Measurements from ENCODE around the gene NBPF12. TPM values are rescaled to one million over a fixed set of nuclear protein-coding genes. Genes with fewer than 3 reads are reported as not detected.
A peak's percentile ranks its signal among the peaks of the same experiment; 100 is the strongest.
"Not testable (repeated sequence)": the region's sequence is repeated elsewhere in the genome, so short reads cannot be mapped to it uniquely, and the experiment has no call there.

The NBPF12 gene
- total RNA-seq (2021; fragmentation: NEBNext Ultra II Directional; extraction: Animal tissue kit (Norgen Biotek cat#: 25700)), result 1 to 10 TPM; 3.1 to 4.3 (median 3.4) TPM
- long read RNA-seq, partial matches to known transcripts, result 0 of 6 reads
- long read RNA-seq, other reads (novel, unspliced or antisense), result 6 of 6 reads

DNA sequence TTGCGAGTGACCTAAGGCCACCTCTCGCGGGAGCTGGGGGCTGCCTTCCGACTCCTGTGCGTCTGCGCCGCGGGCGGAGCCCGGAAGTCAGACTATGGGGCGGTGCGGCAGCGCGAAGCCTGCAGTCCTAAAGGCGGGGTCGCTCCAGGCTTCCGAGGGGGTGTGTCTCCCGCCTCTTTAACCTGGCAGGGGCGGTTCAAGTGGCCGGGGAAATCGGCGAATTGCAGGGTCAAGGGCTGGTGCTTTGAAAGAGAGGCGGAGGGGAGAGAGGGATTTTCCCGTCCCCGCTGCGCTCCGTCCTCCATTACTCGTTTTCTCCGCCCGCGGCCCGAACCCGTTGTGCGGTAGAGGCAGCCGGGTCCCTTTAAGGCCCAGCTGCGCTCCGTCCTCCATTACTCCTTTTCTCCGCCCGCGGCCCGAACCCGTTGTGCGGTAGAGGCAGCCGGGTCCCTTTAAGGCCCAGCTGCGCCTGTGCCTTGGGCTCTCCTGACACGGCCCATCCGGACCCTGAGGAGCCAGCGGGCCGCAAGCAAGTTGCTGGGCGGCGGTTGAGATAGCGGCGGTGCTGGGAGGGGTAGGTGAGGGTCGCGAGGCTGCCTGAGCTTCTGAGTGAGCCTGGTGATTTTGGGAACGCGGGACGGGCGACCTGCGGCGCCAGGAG lies at the start of gene NBPF12:
TSS of gene NBPF12 (plus strand) at position 83 of the 661 bp plus-strand sequence. CDS start 21,820 bp downstream, outside the sequence.
- H3K27me3 Mint-ChIP-seq (ENCODE audit: insufficient read depth); H3K36me3 Mint-ChIP-seq (ENCODE audit: low read depth); H3K9me3 Mint-ChIP-seq: not testable (repeated sequence)
- H3K4me3 Mint-ChIP-seq, result peak within 1 kb of the TSS; percentile 95
- H3K27ac Mint-ChIP-seq, result peak within 1 kb of the TSS; percentile 93
- DNase-seq, result peak; percentile 65
- H3K4me1 Mint-ChIP-seq (ENCODE audit: low read depth), result peaks cover 11% of the 10 kb centered on the region

DNA sequence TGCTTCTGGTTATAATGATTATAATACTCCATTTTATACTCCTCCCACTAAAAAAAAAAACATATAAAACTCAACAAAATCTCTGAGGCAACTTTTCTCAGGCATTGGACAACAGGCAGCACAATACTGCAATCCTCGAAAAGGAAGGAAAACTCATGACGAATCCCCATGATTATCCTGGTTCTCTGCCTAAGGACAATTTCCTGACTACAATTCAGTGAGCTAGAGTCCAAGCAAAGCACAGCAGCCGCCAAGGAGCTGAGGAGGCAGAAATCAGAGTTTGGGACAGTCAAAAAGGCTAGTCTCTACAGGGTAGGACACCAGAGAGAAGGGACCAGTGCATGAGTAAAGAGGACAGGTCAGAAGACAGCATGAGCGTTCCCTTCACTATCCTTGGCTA lies 46.8 kb upstream of the NBPF12 start:
- H3K36me3 Mint-ChIP-seq (ENCODE audit: low read depth); H3K27me3 Mint-ChIP-seq (ENCODE audit: insufficient read depth); H3K27ac Mint-ChIP-seq; H3K9me3 Mint-ChIP-seq; H3K4me3 Mint-ChIP-seq; DNase-seq; H3K4me1 Mint-ChIP-seq (ENCODE audit: low read depth): not testable (repeated sequence)

- H3K27ac Mint-ChIP-seq; H3K4me3 Mint-ChIP-seq; H3K36me3 Mint-ChIP-seq (ENCODE audit: low read depth); H3K27me3 Mint-ChIP-seq (ENCODE audit: insufficient read depth); DNase-seq; H3K4me1 Mint-ChIP-seq (ENCODE audit: low read depth); H3K9me3 Mint-ChIP-seq: not testable (repeated sequence)
Observed at GRCh38 chr1:146892331-146892730, 45.8 kb upstream of the NBPF12 start.

GRCh38 chr1:146907565-146908261 lies 30.4 kb upstream of the NBPF12 start:
- H3K27ac Mint-ChIP-seq; H3K27me3 Mint-ChIP-seq (ENCODE audit: insufficient read depth); H3K36me3 Mint-ChIP-seq (ENCODE audit: low read depth); H3K4me1 Mint-ChIP-seq (ENCODE audit: low read depth); H3K9me3 Mint-ChIP-seq; H3K4me3 Mint-ChIP-seq; DNase-seq: not testable (repeated sequence)

GRCh38 chr1:146912975-146913374 lies 25.1 kb upstream of the NBPF12 start:
- not testable (repeated sequence) for H3K4me3 Mint-ChIP-seq, H3K9me3 Mint-ChIP-seq
- peak; percentile 72 for DNase-seq

GRCh38 chr1:146920811-146921210 lies 17.3 kb upstream of the NBPF12 start:
- not testable (repeated sequence) for H3K27ac Mint-ChIP-seq; H3K9me3 Mint-ChIP-seq; H3K4me1 Mint-ChIP-seq (ENCODE audit: low read depth); H3K4me3 Mint-ChIP-seq; H3K27me3 Mint-ChIP-seq (ENCODE audit: insufficient read depth); DNase-seq; H3K36me3 Mint-ChIP-seq (ENCODE audit: low read depth)

More at GRCh38 chr1:146912975-146913374, 25.1 kb upstream of the NBPF12 start:
- H3K27ac Mint-ChIP-seq; H3K27me3 Mint-ChIP-seq (ENCODE audit: insufficient read depth); H3K4me1 Mint-ChIP-seq (ENCODE audit: low read depth); H3K36me3 Mint-ChIP-seq (ENCODE audit: low read depth): not testable (repeated sequence)

GRCh38 chr1:146922614-146923013 lies 15.5 kb upstream of the NBPF12 start:
- not testable (repeated sequence) for H3K27me3 Mint-ChIP-seq (ENCODE audit: insufficient read depth); H3K36me3 Mint-ChIP-seq (ENCODE audit: low read depth); DNase-seq

GRCh38 chr1:146924106-146924505 lies 14.0 kb upstream of the NBPF12 start:
- not testable (repeated sequence) for H3K4me3 Mint-ChIP-seq; H3K27ac Mint-ChIP-seq; DNase-seq; H3K27me3 Mint-ChIP-seq (ENCODE audit: insufficient read depth); H3K36me3 Mint-ChIP-seq (ENCODE audit: low read depth); H3K4me1 Mint-ChIP-seq (ENCODE audit: low read depth); H3K9me3 Mint-ChIP-seq

More at GRCh38 chr1:146922614-146923013, 15.5 kb upstream of the NBPF12 start:
- H3K27ac Mint-ChIP-seq; H3K4me1 Mint-ChIP-seq (ENCODE audit: low read depth); H3K4me3 Mint-ChIP-seq; H3K9me3 Mint-ChIP-seq: not testable (repeated sequence)

GRCh38 chr1:146926413-146926812 lies 11.7 kb upstream of the NBPF12 start:
- not testable (repeated sequence) for H3K27ac Mint-ChIP-seq; H3K9me3 Mint-ChIP-seq; H3K36me3 Mint-ChIP-seq (ENCODE audit: low read depth); DNase-seq; H3K4me1 Mint-ChIP-seq (ENCODE audit: low read depth); H3K4me3 Mint-ChIP-seq; H3K27me3 Mint-ChIP-seq (ENCODE audit: insufficient read depth)

DNA sequence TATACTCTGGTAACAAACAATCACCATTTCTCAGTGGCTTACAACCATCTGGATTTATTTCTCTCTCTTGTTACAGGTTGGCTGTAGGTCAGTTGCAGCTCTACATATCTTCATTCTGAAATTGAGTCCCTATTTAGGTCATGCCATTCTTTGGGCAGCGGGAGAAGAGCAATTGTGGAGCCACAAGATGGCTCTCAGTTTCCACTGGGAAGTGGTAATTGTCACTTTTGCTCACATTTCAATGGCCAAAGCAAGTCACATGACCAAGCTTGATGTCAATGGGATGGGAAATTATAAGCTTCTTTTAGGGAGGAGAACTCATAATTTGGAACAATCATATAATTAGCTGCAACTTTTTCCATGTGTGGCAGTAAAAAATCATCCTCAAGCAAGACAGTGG lies 7.9 kb upstream of the NBPF12 start:
- DNase-seq; H3K4me3 Mint-ChIP-seq; H3K27ac Mint-ChIP-seq; H3K36me3 Mint-ChIP-seq (ENCODE audit: low read depth); H3K27me3 Mint-ChIP-seq (ENCODE audit: insufficient read depth); H3K9me3 Mint-ChIP-seq; H3K4me1 Mint-ChIP-seq (ENCODE audit: low read depth): not testable (repeated sequence)

GRCh38 chr1:146934390-146935223 lies 3.5 kb upstream of the NBPF12 start:
- DNase-seq; H3K9me3 Mint-ChIP-seq; H3K36me3 Mint-ChIP-seq (ENCODE audit: low read depth); H3K27me3 Mint-ChIP-seq (ENCODE audit: insufficient read depth); H3K4me3 Mint-ChIP-seq; H3K27ac Mint-ChIP-seq; H3K4me1 Mint-ChIP-seq (ENCODE audit: low read depth): not testable (repeated sequence)

- not testable (repeated sequence) for H3K36me3 Mint-ChIP-seq (ENCODE audit: low read depth); H3K9me3 Mint-ChIP-seq; DNase-seq; H3K27me3 Mint-ChIP-seq (ENCODE audit: insufficient read depth); H3K27ac Mint-ChIP-seq
- H3K4me1 Mint-ChIP-seq (ENCODE audit: low read depth), result peaks cover 11% of the 10 kb centered on the region
- peak overlapping the region; percentile 54 for H3K4me3 Mint-ChIP-seq
Observed at GRCh38 chr1:146937462-146937861, 662 bp upstream of the NBPF12 start.

GRCh38 chr1:146938927-146939786 lies 1.0 kb downstream of the NBPF12 start:
- peak overlapping the region; percentile 95 for H3K4me3 Mint-ChIP-seq
- H3K9me3 Mint-ChIP-seq; H3K36me3 Mint-ChIP-seq (ENCODE audit: low read depth); H3K27me3 Mint-ChIP-seq (ENCODE audit: insufficient read depth): not testable (repeated sequence)
- peak; percentile 40 for DNase-seq
- H3K4me1 Mint-ChIP-seq (ENCODE audit: low read depth), result peaks cover 11% of the 10 kb centered on the region
- H3K27ac Mint-ChIP-seq, result peak overlapping the region; percentile 75
